Stimulated activated naive B cell treated with anti-CD40 and anti-IgM and Interleukin-4, amounts not matched to agents 10 μg/mL and 1 μg/mL and 100 μg/mL, for 72 hours (primary cell): Measurements from ENCODE around the gene TUBA3E.
A peak's percentile ranks its signal among the peaks of the same experiment; 100 is the strongest.
"Not testable (repeated sequence)": the region's sequence is repeated elsewhere in the genome, so short reads cannot be mapped to it uniquely, and the experiment has no call there.

Experiments
- ATAC-seq, 2 donors: fragments of 150-1000 bp; cut with Tn5 transposase; replicated peaks; 2 replicates each; pipeline ENCODE4 v1.10.0; 2021; ENCODE audit warnings: moderate library complexity in 1 of 2
- DNase-seq: peaks from one replicate; pipeline ENCODE4 v3.0.0; 2021
- H3K27ac Mint-ChIP-seq: one replicate; pipeline ENCODE4 v1.8.0; 2022; ENCODE audit warnings: mild to moderate bottlenecking, mixed read lengths
- H3K27me3 Mint-ChIP-seq, 2 donors: one replicate each; pipeline ENCODE4 v1.8.0; 2022; ENCODE audit warnings: mixed read lengths in 2 of 2
- H3K36me3 Mint-ChIP-seq, 2 donors: one replicate each; pipeline ENCODE4 v1.8.0; 2022; ENCODE audit warnings: mixed read lengths in 2 of 2, mild to moderate bottlenecking in 1 of 2
- H3K4me1 Mint-ChIP-seq, 2 donors: one replicate each; pipeline ENCODE4 v1.8.0; 2022; ENCODE audit warnings: mixed read lengths in 2 of 2, mild to moderate bottlenecking in 1 of 2
- H3K4me3 Mint-ChIP-seq, 2 donors: one replicate each; pipeline ENCODE4 v1.8.0; 2022; ENCODE audit warnings: mild to moderate bottlenecking in 2 of 2, mixed read lengths in 2 of 2, moderate library complexity in 1 of 2
- H3K9me3 Mint-ChIP-seq, 2 donors: one replicate each; pipeline ENCODE4 v1.8.0; 2022; ENCODE audit warnings: mixed read lengths in 2 of 2, mild to moderate bottlenecking in 1 of 2

Gene TUBA3E

GRCh38 chr2:130162486-130162885 is 35.8 kb downstream of the TUBA3E start:
- H3K27me3 Mint-ChIP-seq, ATAC-seq, H3K9me3 Mint-ChIP-seq, H3K27ac Mint-ChIP-seq, H3K4me3 Mint-ChIP-seq, DNase-seq: not testable (repeated sequence)
- peaks cover 46 to 82% of the 10 kb centered on the region in 2 donors for H3K36me3 Mint-ChIP-seq
- H3K4me1 Mint-ChIP-seq, result peaks cover 23 to 30% of the 10 kb centered on the region in 2 donors

GRCh38 chr2:130160838-130161705 is 37.2 kb downstream of the TUBA3E start:
- DNase-seq, ATAC-seq, H3K9me3 Mint-ChIP-seq, H3K27me3 Mint-ChIP-seq, H3K4me3 Mint-ChIP-seq: not testable (repeated sequence)
- peaks cover 50 to 81% of the 10 kb centered on the region in 2 donors for H3K36me3 Mint-ChIP-seq
- peaks cover 28 to 43% of the 10 kb centered on the region in 2 donors for H3K4me1 Mint-ChIP-seq
- peak overlapping the region; percentile 49 for H3K27ac Mint-ChIP-seq

GRCh38 chr2:130160131-130160530 is 38.1 kb downstream of the TUBA3E start:
- peaks cover 0 to 4% of the 10 kb centered on the region in 2 donors for H3K9me3 Mint-ChIP-seq

GRCh38 chr2:130159376-130159775 is 38.9 kb downstream of the TUBA3E start:
- H3K4me1 Mint-ChIP-seq, result peaks cover 30 to 43% of the 10 kb centered on the region in 2 donors
- peaks cover 54 to 79% of the 10 kb centered on the region in 2 donors for H3K36me3 Mint-ChIP-seq
- not testable (repeated sequence) for ATAC-seq, H3K27me3 Mint-ChIP-seq, DNase-seq, H3K9me3 Mint-ChIP-seq, H3K4me3 Mint-ChIP-seq
- H3K27ac Mint-ChIP-seq, result peak overlapping the region; percentile 69

More at GRCh38 chr2:130160131-130160530, 38.1 kb downstream of the TUBA3E start:
- peak overlapping the region in 1 of 2 donors; percentile 50 for H3K4me3 Mint-ChIP-seq
- H3K36me3 Mint-ChIP-seq, result peaks cover 51 to 79% of the 10 kb centered on the region in 2 donors
- no peaks in the 10 kb centered on the region for H3K27me3 Mint-ChIP-seq
- peak overlapping the region; percentile 62 for H3K27ac Mint-ChIP-seq
- DNase-seq, result no peak
- peaks cover 29 to 43% of the 10 kb centered on the region in 2 donors for H3K4me1 Mint-ChIP-seq
- no peak for ATAC-seq

- H3K9me3 Mint-ChIP-seq, result peaks cover 0 to 4% of the 10 kb centered on the region in 2 donors
- H3K27me3 Mint-ChIP-seq, result no peaks in the 10 kb centered on the region
- no peak for ATAC-seq
- peak overlapping the region in 1 of 2 donors; percentile 43 for H3K4me3 Mint-ChIP-seq
- peaks cover 51 to 77% of the 10 kb centered on the region in 2 donors for H3K36me3 Mint-ChIP-seq
- DNase-seq, result no peak
- H3K27ac Mint-ChIP-seq, result peak overlapping the region; percentile 93
- peaks cover 30 to 43% of the 10 kb centered on the region in 2 donors for H3K4me1 Mint-ChIP-seq
These were observed 39.6 kb downstream of the TUBA3E start for GRCh38 chr2:130158631-130159030.

- DNase-seq (peak; percentile 86), ATAC-seq (peak; percentile 92 to 94)
- peak overlapping the region; percentile 21 to 43 for H3K4me3 Mint-ChIP-seq
- H3K27ac Mint-ChIP-seq, result peak overlapping the region; percentile 93
- not testable (repeated sequence) for H3K27me3 Mint-ChIP-seq, H3K9me3 Mint-ChIP-seq
- H3K36me3 Mint-ChIP-seq, result peaks cover 53 to 77% of the 10 kb centered on the region in 2 donors
- H3K4me1 Mint-ChIP-seq, result peaks cover 30 to 43% of the 10 kb centered on the region in 2 donors
These were observed 40.3 kb downstream of the TUBA3E start for GRCh38 chr2:130157825-130158514.

- Mint-ChIP-seq H3K36me3 (peaks cover 55 to 74% of the 10 kb centered on the region in 2 donors), H3K27ac (peak overlapping the region; percentile 93), H3K4me1 (peaks cover 30 to 43% of the 10 kb centered on the region in 2 donors), H3K4me3 (peak overlapping the region in 1 of 2 donors; percentile 21)
- ATAC-seq (peak; percentile 54 to 57), DNase-seq (peak; percentile 38)
- not testable (repeated sequence) for H3K9me3 Mint-ChIP-seq, H3K27me3 Mint-ChIP-seq
These were observed 40.9 kb downstream of the TUBA3E start for GRCh38 chr2:130157354-130157753.

- H3K4me1 Mint-ChIP-seq, result peaks cover 30 to 43% of the 10 kb centered on the region in 2 donors
- no peak for DNase-seq
- H3K27ac Mint-ChIP-seq, result peak overlapping the region; percentile 25
These were observed 41.6 kb downstream of the TUBA3E start for GRCh38 chr2:130156624-130157004.

GRCh38 chr2:130155956-130156623 is 42.1 kb downstream of the TUBA3E start:
- not testable (repeated sequence) for DNase-seq, H3K27me3 Mint-ChIP-seq, ATAC-seq, H3K9me3 Mint-ChIP-seq, H3K4me3 Mint-ChIP-seq
- Mint-ChIP-seq H3K27ac (peak overlapping the region; percentile 83), H3K4me1 (peaks cover 29 to 43% of the 10 kb centered on the region in 2 donors), H3K36me3 (peaks cover 52 to 68% of the 10 kb centered on the region in 2 donors)

More at GRCh38 chr2:130156624-130157004, 41.6 kb downstream of the TUBA3E start:
- no peaks in the 10 kb centered on the region for H3K27me3 Mint-ChIP-seq
- no peak overlapping the region for H3K4me3 Mint-ChIP-seq
- peaks cover 0 to 4% of the 10 kb centered on the region in 2 donors for H3K9me3 Mint-ChIP-seq
- ATAC-seq, result no peak
- H3K36me3 Mint-ChIP-seq, result peaks cover 56 to 74% of the 10 kb centered on the region in 2 donors

GRCh38 chr2:130154773-130155765 is 43.2 kb downstream of the TUBA3E start:
- no peak for DNase-seq
- peaks cover 23 to 39% of the 10 kb centered on the region in 2 donors for H3K4me1 Mint-ChIP-seq
- no peak for ATAC-seq
- peak overlapping the region; percentile 14 for H3K27ac Mint-ChIP-seq
- H3K27me3 Mint-ChIP-seq, result no peaks in the 10 kb centered on the region
- H3K4me3 Mint-ChIP-seq, result no peak overlapping the region
- H3K36me3 Mint-ChIP-seq, result peaks cover 50 to 70% of the 10 kb centered on the region in 2 donors
- H3K9me3 Mint-ChIP-seq, result peaks cover 0 to 4% of the 10 kb centered on the region in 2 donors

GRCh38 chr2:130154423-130154770 is 43.8 kb downstream of the TUBA3E start:
- Mint-ChIP-seq H3K36me3 (peaks cover 47 to 66% of the 10 kb centered on the region in 2 donors), H3K4me1 (peaks cover 19 to 33% of the 10 kb centered on the region in 2 donors)
- not testable (repeated sequence) for H3K9me3 Mint-ChIP-seq

GRCh38 chr2:130153721-130154422 is 44.4 kb downstream of the TUBA3E start:
- H3K27ac Mint-ChIP-seq, H3K4me3 Mint-ChIP-seq: not testable (repeated sequence)

More at GRCh38 chr2:130154423-130154770, 43.8 kb downstream of the TUBA3E start:
- H3K4me3 Mint-ChIP-seq, H3K27ac Mint-ChIP-seq, H3K27me3 Mint-ChIP-seq, DNase-seq, ATAC-seq: not testable (repeated sequence)

More at GRCh38 chr2:130153721-130154422, 44.4 kb downstream of the TUBA3E start:
- not testable (repeated sequence) for ATAC-seq, H3K9me3 Mint-ChIP-seq, H3K27me3 Mint-ChIP-seq, DNase-seq
- Mint-ChIP-seq H3K4me1 (peaks cover 18 to 28% of the 10 kb centered on the region in 2 donors), H3K36me3 (peaks cover 47 to 61% of the 10 kb centered on the region in 2 donors)
